HUES48 (cell line): ENCODE results near the gene HASPIN.

Experiments used
- H3K27ac ChIP-seq: one replicate; pipeline ENCODE4 v1.7.0; 2013; ENCODE audit warnings: low read depth, low read length, inconsistent platforms
- H3K27me3 ChIP-seq: 2 replicates; pipeline ENCODE4 v1.6.1; 2013; ENCODE audit warnings: mild to moderate bottlenecking, low read length; ENCODE audit not compliant: control insufficient read depth, insufficient read depth
- H3K36me3 ChIP-seq: 2 replicates; pipeline ENCODE4 v1.6.1; 2013; ENCODE audit warnings: low read length; ENCODE audit not compliant: control insufficient read depth, insufficient read depth
- H3K4me1 ChIP-seq: 2 replicates; pipeline ENCODE4 v1.6.1; 2013; ENCODE audit warnings: mild to moderate bottlenecking, low read length; ENCODE audit not compliant: control insufficient read depth, insufficient read depth
- H3K4me3 ChIP-seq: 2 replicates; pipeline ENCODE4 v1.5.1; 2013; ENCODE audit warnings: mild to moderate bottlenecking, low read depth, low read length
- H3K9ac ChIP-seq: 2 replicates; pipeline ENCODE4 v1.6.1; 2013; ENCODE audit warnings: mild to moderate bottlenecking, low read depth, low read length, moderate library complexity
- H3K9me3 ChIP-seq: 2 replicates; pipeline ENCODE4 v1.6.1; 2013; ENCODE audit warnings: low read length; ENCODE audit not compliant: control insufficient read depth, insufficient read depth

The HASPIN gene

GRCh38 chr17:3688027-3688553 lies 35.6 kb upstream of the HASPIN start:
- Histone ChIP-seq H3K4me1 (no peaks in the 10 kb centered on the region), H3K4me3 (no peak overlapping the region), H3K9ac (no peak overlapping the region), H3K27me3 (no peaks in the 10 kb centered on the region), H3K27ac (peak overlapping the region; percentile 18), H3K36me3 (no peaks in the 10 kb centered on the region), H3K9me3 (no peaks in the 10 kb centered on the region)

DNA sequence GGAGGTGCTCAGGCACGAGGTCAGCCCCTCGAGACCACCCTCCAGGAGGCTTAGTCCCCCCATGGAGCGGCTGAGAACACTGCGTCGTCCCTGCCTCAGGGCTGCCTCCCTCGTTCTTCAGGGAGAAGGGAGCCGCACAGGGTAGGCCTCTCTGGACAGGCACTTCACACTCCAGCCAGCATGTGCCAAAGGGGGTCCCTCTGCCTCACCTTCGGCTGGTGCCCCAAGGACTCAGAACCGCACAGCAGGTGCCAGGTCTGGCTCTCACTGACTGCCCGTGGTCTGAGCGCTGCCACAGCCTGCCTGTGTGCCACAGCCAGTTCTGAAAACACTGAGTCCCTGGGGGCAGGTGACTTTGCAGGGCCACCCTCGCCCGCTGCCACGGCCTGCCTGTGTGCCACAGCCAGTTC lies 34.8 kb upstream of the HASPIN start:
- H3K36me3 ChIP-seq: no peaks in the 10 kb centered on the region
- H3K27ac ChIP-seq: no peak overlapping the region

DNA sequence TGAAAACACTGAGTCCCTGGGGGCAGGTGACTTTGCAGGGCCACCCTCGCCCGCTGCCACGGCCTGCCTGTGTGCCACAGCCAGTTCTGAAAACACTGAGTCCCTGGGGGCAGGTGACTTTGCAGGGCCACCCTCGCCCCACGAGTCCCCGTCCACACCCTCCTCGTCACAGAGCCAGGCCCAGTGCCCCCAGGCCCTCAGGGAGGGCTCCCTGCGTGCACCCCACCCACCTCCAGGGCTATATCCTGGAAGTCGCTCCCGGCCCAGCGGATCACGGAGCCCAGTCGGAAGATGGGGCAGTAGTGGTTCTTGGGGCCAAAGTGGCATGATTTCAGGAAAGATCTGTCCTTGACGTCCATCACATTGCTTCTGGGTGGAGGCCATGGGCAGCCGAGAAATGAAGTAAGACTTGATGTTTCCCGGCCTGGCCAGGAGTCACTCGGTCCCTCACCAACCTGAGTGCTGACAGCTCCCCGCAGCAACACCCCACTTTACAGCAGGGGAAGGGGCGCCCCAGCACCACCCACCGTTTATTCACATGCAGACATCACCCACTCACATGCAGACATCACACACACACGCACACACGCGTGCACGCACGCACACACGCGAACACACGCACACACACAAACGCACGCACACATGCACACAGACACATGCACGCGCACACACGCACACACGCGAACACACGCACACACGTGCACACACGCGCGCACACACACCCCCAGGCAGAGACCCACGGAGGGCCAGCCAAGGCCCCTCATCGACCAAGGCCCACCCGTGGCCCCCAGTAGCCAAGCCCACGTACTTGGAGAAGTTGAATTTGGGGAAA lies 34.2 kb upstream of the HASPIN start:
- Histone ChIP-seq H3K9ac (no peak overlapping the region), H3K4me3 (no peak overlapping the region), H3K4me1 (no peaks in the 10 kb centered on the region), H3K27ac (no peak overlapping the region), H3K27me3 (0 out of 2 replicates have a peak, but pooled peaks cover 2% of the 10 kb centered on the region), H3K36me3 (no peaks in the 10 kb centered on the region), H3K9me3 (no peaks in the 10 kb centered on the region)

More for the DNA sequence above, 34.8 kb upstream of the HASPIN start:
- H3K4me3 ChIP-seq: no peak overlapping the region
- H3K9me3 ChIP-seq: no peaks in the 10 kb centered on the region
- H3K4me1 ChIP-seq: no peaks in the 10 kb centered on the region
- H3K9ac ChIP-seq: no peak overlapping the region
- no peaks in the 10 kb centered on the region for H3K27me3 ChIP-seq

- H3K4me3 ChIP-seq: no peak overlapping the region
- no peaks in the 10 kb centered on the region for H3K36me3 ChIP-seq
- H3K9ac ChIP-seq: no peak overlapping the region
- no peaks in the 10 kb centered on the region for H3K4me1 ChIP-seq
- H3K27ac ChIP-seq: no peak overlapping the region
- peaks cover 9% of the 10 kb centered on the region for H3K27me3 ChIP-seq
- H3K9me3 ChIP-seq: no peaks in the 10 kb centered on the region
These were observed 33.5 kb upstream of the HASPIN start for GRCh38 chr17:3690094-3690715.

DNA sequence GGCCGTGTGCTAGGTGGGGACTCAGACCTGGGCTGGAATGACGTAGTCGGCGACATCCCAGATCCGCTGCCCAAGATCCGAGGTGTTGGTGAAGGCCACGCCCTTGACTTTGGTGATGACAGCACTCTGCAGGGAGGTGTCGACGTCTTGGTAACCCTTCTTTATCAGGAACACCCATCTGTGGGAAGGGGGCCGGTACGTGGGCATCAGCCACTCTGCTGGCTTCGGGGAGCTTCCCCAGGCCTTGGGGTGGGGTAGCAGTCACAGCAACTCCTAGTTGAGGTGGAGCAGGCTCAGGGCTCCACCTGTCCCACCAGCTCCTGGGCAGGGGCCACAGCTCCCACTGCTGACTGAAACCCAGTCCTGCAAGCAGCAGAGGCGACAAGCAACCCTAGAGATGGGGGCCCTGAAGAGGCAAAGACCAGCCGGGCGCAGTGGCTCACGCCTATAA lies 32.1 kb upstream of the HASPIN start:
- Histone ChIP-seq H3K36me3 (no peaks in the 10 kb centered on the region), H3K4me3 (no peak overlapping the region), H3K27ac (no peak overlapping the region), H3K27me3 (peaks cover 24% of the 10 kb centered on the region), H3K9me3 (no peaks in the 10 kb centered on the region), H3K4me1 (peaks cover 3% of the 10 kb centered on the region; the same call in 1 of the 2 replicates), H3K9ac (no peak overlapping the region)

GRCh38 chr17:3692346-3692745 lies 31.4 kb upstream of the HASPIN start:
- Histone ChIP-seq H3K9ac (no peak overlapping the region), H3K27ac (no peak overlapping the region), H3K27me3 (peaks cover 29% of the 10 kb centered on the region), H3K36me3 (no peaks in the 10 kb centered on the region), H3K4me3 (no peak overlapping the region), H3K4me1 (peaks cover 3% of the 10 kb centered on the region; the same call in 1 of the 2 replicates), H3K9me3 (no peaks in the 10 kb centered on the region)

- Histone ChIP-seq H3K4me3 (no peak overlapping the region), H3K36me3 (no peaks in the 10 kb centered on the region), H3K9ac (no peak overlapping the region), H3K27ac (no peak overlapping the region), H3K9me3 (no peaks in the 10 kb centered on the region), H3K4me1 (peaks cover 3% of the 10 kb centered on the region; the same call in 1 of the 2 replicates), H3K27me3 (peaks cover 31% of the 10 kb centered on the region)
These were observed 30.6 kb upstream of the HASPIN start for GRCh38 chr17:3693141-3693540.

DNA sequence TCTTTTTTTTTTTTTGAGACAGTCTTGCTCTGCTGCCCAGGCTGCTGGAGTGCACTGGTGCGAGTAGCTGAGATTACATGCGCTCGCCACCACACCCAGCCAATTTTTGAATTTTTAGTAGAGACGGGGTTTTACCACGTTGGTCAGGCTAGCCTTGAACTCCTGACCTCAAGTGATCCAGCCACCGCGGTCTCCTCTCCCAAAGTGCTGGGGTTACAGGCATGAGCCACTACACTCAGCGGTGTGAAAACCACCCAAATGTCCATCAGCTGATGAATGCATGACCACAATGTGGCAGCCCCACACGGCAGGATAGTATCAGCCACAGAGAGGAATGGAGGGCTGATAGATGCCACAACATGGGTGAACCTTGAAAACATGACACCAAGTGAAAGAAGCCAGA lies 29.9 kb upstream of the HASPIN start:
- Histone ChIP-seq H3K27ac (no peak overlapping the region), H3K9me3 (no peaks in the 10 kb centered on the region), H3K36me3 (no peaks in the 10 kb centered on the region), H3K9ac (no peak overlapping the region), H3K4me1 (peaks cover 3% of the 10 kb centered on the region; the same call in 1 of the 2 replicates), H3K4me3 (no peak overlapping the region), H3K27me3 (peaks cover 31% of the 10 kb centered on the region)

GRCh38 chr17:3695129-3695722 lies 28.5 kb upstream of the HASPIN start:
- H3K27ac ChIP-seq: no peak overlapping the region

DNA sequence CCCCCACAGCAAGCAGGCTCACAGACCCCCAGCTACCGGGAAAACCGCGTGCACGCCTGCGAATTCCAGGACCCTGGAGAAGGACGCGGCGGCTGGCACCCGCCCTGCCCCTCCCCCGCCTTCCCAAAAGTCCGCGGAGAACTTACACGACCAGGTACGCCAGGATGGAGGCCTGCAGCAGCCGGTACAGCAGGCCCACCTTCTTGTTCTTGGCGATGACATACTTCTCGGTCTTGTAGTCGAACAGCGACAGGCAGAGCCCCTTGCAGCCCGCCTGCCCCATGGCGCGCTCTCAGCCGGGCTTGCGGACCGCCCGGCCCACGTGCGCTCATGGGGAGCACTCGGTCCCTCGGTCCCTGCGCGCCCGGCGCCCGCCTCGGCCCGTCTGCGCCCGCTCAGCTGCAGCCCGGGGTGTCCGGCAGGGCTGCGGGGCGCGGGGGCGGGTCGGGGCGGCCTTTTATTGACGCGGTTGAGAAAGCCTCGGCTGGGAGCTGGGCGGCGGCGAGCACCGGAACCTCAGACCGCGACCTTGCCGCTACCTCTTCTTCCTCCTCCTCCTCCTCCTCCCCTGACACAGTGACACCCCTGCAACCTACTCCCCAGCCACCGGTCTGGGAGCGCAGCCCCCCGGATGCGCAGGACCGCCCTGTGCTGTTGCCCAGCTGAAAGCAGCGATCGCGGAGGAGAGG lies 27.8 kb upstream of the HASPIN start, which contains the start of gene P2RX5:
Gene P2RX5 (minus strand): TSS at position 433 of the 689 bp plus-strand sequence. CDS start 150 bp downstream, at position 283.
- Histone ChIP-seq H3K9ac (no peak within 1 kb of the TSS; the same call in 1 of the 2 replicates), H3K9me3 (no peaks in the 10 kb centered on the region), H3K4me1 (peaks cover 3% of the 10 kb centered on the region; the same call in 1 of the 2 replicates), H3K36me3 (no peaks in the 10 kb centered on the region), H3K27me3 (peaks cover 31% of the 10 kb centered on the region), H3K27ac (no peak within 1 kb of the TSS), H3K4me3 (peak within 1 kb of the TSS; percentile 75)

More at GRCh38 chr17:3695129-3695722, 28.5 kb upstream of the HASPIN start:
- no peaks in the 10 kb centered on the region for H3K9me3 ChIP-seq
- H3K4me3 ChIP-seq: peak overlapping the region; percentile 75
- H3K4me1 ChIP-seq: peaks cover 3% of the 10 kb centered on the region; the same call in 1 of the 2 replicates
- no peaks in the 10 kb centered on the region for H3K36me3 ChIP-seq
- H3K27me3 ChIP-seq: peaks cover 31% of the 10 kb centered on the region
- no peak overlapping the region for H3K9ac ChIP-seq
